HG02642 (cell line): Measurements from ENCODE around the gene PDK1.
A peak's percentile ranks its signal among the peaks of the same experiment; 100 is the strongest.
"Not testable (repeated sequence)": the region's sequence is repeated elsewhere in the genome, so short reads cannot be mapped to it uniquely, and the experiment has no call there.

ENCODE experiments used
- ATAC-seq: cut with Tn5 transposase; IDR thresholded peaks from one replicate; pipeline ENCODE4 v1.9.1; 2021; ENCODE audit warnings: mild to moderate bottlenecking; ENCODE audit not compliant: unreplicated experiment, poor library complexity

Gene PDK1

DNA sequence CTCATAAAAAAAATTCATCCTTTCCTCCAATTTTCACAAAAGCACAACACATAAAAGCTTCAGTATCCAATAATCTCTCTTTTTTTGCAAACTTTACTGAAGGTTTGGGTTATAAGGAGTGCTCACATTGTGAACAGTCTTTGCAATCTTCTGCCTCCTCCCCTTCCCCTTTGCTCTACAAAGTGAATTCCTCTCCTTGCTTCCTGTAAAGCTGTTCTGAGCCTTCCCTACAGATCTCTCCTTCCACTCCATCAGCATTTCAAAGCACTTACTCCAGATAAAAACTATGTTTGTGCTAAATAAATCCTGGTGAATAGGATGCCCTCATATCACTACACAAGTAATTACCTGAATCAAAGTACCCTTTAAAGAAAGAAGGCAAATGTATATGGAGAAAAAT lies 4.6 kb upstream of the PDK1 start:
- ATAC-seq, result no peak

DNA sequence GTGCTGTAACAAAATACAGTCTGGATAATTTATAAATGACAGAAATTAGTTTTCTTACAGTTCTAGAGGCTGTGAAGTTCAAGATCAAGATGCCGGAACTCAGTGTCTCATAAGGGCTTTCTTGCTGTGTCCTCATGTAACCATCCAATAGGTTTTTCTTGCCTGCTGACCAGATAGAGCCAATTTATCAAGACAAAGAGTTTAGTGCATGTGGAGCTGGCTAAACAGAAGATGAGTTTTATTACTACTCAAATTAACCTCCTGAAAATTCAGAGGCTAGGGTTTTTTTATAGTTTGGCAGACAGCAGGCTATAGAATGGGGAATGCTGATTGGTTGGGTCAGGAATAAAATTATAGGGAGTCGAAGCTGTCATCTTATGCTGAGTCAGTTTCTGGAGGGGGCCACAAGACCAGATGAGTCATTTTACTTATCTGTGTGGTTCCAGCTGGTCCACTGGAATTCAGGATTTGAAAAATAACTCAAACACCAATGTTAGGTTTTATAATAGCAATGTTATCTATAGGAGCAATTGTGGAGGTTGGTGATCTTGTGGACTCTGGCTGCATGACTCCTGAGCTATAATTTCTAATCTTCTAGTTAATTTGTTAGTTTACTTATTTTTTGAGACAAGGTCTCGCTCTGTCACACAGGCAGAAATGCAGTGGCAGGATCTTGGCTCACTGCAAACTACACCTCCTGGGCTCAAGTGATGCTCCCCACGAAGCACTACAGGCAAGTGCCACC lies 3.2 kb upstream of the PDK1 start:
- no peak for ATAC-seq

DNA sequence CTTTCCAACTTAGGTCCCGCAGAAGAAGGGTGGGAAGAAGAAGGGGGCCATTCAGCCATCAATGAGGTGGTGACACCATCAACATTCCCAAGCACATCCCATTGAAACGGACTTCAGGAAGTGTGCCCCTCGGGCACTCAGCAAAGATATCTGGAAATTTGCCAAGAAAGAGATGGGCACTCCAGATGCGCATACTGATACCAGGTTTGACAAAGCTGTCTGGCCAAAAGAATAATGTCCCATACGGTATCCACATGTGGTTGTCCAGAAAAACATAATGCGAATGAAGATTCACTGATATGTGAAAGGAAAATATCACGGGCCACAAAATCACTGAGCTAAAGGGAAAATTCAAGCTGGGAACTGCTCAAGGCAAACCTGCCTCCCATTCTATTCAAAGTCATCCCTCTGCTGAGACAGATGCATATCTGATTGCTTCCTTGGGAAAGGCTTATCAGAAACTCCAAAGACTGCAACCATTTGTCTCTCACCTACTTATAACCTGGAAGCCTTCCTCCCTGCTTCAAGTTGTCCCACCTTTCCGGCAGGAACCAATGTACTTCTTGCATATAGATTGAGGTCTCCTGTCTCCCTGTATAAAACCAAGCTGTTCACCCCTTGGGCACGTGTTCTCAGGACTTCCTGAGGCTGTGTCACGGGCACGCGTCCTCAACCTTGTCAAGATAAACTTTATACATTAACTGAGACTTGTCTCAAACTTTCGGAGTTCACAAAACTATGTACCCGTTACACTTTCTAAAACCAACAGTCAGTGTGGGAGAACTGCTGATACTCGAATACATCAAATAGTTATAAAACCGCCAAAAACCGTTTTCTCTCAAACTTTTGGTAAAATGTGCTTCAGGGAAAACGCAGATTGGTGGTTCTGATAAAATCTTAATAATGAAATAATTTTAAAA lies 1.3 kb upstream of the PDK1 start:
- ATAC-seq, result no peak

DNA sequence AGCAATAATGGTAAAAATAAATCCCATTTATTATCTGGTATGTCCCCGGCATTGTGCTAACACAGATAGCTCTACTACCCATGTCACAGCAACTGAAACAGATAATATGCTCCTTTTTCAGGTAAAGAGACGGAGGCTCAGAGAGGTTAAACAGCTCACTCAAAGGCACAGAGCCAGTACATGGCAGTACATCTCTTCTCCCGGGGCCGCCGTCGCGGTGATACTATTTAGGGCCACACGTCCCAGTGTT lies 693 bp upstream of the PDK1 start:
- ATAC-seq, result peak; percentile 14

DNA sequence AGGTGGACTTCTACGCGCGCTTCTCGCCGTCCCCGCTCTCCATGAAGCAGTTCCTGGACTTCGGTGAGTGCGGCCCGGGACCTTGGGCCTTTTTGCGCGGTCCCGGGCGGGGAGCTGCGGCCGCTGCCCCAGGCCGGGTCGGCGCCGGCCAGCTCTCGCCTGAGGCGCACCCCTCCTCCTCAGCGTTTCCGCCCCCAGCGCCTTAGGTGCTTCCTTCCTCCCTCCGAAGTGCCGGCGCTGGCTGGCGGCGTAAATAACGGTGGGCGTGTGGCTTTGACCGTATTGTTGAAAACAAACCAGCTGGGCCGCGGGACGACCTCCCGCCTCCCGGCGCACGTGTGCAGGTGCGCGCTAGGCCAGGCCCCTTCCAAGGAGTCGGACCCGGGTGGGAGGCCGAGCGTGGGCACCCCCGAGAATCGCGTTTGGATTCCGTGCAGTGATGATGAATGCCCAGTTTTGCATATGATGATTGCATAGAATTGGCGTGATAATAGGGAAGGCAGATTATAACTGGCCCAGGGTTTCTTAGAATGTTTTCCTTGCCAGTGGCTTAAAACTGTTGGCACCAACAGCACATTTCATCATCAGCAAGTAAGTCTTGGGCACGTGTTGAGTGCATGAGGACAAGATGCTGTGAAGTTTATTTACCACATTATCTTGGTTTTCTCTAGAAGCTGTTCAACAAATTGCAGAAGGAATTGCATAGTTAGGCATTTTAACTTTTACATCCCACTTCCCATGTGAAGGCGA lies 569 bp downstream of the PDK1 start:
- peak; percentile 72 for ATAC-seq

DNA sequence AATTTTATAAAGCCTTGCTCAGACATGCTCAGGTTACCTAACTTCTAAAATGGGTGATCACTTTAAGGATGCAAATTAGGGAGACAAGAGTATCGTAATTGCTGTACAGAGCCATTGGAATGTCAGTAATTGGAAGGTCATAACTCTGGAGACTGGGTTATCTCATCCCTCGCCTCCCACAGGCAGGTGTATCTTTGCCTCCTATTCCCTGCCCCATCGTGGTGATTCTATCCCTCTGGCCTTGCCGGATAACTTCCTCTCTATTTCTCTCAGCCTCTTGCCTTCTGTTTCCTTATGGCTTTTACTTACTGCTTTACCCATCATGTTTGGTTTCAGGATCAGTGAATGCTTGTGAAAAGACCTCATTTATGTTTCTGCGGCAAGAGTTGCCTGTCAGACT lies 2.5 kb downstream of the PDK1 start:
- no peak for ATAC-seq

DNA sequence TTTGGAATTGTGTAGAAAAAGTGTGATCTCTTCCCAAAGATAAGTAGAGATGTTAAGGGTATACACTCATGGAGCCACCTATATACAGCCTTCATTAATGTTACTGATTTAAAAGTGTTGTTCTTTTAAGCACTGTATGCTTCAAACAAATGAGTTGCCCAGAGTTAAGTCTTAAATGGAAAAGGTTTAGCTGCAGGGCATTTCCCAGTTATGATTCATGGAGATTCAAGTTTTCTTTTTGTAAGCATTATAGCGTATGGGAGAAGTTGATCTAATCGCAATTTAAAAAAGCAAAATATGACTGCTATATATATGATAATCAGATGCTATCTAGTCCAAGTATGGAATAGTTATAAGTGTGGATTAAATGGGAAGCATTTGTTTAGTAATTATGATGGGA lies 4.8 kb downstream of the PDK1 start:
- ATAC-seq, result no peak

DNA sequence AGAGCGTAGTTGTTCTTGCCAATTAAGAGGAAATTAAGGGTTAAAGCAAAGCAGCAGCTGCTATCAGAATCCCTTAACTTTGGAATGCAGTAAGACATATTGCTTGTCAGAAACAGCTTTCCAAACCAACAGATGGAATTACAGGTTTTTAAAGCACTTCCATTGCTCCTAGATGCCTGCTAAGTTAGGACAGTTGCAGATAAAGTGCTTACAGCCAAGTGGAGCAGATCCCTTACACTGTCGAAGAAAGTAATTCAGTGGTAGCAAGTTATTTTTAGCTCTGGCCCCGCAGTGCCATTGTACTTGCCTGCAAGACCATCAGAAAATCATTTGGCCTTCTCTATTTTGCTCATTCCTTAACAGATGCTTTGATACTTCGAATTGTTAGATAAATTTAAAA lies 5.4 kb downstream of the PDK1 start:
- no peak for ATAC-seq

DNA sequence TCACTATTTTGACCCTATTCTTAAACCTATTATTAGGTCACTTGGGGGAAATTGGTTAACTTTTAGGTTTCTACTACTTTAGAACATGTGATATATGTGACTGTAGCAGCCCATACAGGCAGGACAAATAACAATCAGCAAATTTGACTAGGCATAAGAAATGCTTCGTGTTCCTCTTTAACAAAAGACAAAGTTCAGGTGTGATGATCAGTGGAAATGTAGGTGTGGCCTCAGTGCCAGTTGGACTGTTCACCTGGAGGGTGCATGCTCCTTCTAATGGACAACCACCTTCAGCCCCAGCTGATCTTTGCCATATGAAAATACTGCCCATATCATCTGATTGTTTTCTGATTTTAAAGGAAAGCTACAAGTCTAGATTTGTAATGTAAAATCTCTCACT lies 6.4 kb downstream of the PDK1 start:
- no peak for ATAC-seq

DNA sequence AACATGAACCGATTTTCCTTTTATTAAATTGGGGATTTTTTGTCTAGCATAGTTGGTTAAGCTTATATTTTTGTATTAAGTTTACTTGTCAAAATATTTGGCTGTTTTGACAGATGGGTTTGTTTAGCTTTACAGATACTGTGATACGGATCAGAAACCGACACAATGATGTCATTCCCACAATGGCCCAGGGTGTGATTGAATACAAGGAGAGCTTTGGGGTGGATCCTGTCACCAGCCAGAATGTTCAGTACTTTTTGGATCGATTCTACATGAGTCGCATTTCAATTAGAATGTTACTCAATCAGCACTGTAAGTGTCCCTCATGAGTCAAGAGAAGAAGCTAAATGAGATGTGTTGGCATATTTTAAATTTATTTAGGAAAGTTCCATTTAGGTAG lies 8.5 kb downstream of the PDK1 start:
- no peak for ATAC-seq

DNA sequence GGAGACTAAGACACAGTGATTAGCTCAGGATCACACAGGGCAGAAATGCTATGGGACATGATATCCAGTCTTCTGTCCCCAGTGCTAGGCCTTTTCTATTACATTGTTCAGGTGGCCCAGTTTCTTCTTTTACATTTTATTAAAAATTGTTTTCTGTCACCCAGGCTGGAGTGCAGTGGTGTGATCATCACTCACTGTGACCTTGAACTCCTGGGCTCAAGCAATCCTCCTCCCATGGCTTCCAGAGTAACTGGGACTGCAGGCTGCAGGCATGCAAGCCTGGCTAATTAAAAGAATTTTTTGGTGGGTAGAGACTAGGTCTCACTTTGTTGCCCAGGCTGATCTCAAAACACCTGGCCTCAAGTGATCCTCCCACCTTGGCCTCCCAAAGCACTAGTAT lies 15.4 kb downstream of the PDK1 start:
- no peak for ATAC-seq

DNA sequence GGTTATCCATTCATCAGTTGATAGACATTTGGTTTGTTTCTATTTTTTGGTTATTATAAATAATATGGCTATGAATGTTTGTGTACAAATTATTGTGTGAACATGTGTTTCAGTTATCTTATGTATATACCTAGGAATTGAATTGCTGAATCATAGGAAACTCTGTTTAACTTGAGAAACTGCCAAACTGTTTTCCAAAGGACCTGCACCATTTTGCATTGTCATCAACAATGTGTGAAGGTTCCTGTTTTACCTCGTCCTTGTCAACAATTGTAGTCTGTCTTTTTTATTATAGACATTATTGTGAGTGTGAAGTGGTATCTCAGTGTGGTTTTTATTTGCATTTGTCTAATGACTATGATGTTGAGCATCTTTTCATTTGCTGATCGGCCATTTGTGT lies 17.1 kb downstream of the PDK1 start:
- ATAC-seq, result no peak

DNA sequence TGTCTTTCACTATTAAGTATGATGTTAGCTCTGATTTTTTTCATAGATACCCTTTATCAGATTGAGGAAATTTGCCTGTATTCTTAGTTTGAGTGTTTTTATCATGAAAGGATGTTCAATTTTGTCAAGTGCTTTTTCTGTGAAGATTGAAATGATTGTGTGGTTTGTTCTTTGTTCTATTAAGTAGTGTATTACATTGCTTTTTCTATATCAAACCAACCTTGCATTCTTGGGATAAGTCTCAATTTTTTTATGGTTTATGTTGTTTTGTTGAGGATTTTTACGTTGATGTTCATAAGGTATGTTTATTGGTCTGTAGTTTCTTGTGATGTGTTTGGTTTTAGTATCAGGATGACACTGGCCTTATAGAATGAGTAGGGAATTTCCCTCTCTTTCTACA lies 19.1 kb downstream of the PDK1 start:
- no peak for ATAC-seq

DNA sequence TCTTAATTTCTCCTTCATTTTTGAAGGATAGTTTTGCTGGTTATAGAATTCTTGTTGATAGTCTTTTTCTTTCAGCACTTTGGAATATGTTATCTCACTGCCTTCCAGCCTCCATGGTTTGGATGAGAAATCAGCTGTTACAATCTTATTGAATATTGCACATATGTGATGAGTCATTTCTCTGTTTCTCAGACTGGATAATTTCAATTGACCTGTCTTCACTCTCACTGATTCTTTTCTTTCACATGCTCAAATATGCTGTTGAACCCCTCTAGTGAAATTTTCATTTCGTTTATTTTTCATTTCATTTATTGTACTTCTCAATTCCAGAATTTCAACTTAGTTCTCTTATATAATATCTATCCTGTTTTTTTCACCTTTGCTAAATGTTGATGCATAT lies 22.2 kb downstream of the PDK1 start:
- no peak for ATAC-seq

DNA sequence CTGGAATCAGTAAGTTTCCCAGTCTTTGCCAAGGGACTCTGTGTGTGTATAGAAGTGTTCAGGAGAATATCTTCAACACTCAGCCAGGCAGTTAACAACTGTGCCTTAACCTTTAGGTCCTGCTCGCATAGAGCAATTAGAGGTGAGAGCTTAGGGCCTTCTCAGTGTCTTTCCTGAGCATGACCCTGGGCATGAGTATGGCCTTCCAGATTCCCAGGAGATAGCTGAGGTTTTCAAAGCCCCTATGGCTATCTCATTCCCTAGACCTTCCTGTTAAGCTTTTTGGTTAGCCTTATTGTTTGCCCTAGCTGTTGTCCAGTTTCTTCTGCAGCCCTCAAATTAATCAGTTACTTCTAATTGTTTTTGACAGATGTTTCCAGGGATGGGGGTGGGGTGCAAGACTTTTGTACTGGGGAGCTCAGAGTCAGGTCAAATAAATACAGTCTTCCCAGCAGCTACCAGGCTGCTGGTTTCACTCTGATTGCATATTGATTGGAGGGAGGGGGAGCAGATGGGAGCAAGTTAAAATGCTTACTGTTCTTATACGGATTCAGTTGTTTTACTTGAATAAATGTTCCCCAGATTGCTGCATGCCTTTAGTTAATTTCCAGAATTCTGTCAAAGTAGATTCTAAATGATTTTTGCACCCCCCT lies 23.1 kb downstream of the PDK1 start:
- ATAC-seq, result no peak

DNA sequence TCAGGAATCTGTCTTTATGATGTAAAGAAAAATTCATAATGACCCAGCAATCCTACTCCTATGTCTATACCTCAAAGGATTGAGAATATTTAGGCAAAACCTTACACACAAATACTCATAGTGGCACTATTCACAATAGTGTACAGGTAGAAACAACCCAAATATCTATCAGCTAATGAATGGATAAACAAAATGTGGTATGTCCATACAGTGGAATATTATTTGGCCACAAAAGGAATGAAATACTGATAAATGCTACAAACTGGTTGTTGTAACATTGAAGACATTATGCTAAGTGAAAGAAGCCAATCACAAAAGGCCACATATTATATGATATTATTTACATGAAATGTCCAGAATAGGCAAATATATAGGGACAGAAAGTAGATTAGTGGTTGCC lies 24.7 kb downstream of the PDK1 start:
- no peak for ATAC-seq

DNA sequence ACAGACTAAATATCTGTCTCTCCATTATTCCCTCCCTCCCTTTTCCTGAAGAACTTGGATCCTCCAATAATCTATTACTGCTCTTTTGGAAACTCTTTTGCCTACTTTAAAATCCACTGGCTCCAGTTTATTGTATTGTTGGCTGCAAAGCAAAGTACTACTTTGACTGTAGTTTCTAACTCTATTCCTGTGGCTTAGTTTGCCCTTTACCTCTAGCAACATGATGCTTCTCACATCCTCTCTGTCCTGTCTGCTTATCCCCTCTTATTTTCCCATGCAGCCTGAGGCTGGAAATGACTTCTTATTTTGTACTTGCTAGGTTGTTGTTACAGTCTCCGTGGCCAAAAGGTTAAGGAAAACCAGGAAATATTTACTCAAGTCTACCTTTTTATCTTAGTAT lies 26.8 kb downstream of the PDK1 start:
- ATAC-seq, result no peak

DNA sequence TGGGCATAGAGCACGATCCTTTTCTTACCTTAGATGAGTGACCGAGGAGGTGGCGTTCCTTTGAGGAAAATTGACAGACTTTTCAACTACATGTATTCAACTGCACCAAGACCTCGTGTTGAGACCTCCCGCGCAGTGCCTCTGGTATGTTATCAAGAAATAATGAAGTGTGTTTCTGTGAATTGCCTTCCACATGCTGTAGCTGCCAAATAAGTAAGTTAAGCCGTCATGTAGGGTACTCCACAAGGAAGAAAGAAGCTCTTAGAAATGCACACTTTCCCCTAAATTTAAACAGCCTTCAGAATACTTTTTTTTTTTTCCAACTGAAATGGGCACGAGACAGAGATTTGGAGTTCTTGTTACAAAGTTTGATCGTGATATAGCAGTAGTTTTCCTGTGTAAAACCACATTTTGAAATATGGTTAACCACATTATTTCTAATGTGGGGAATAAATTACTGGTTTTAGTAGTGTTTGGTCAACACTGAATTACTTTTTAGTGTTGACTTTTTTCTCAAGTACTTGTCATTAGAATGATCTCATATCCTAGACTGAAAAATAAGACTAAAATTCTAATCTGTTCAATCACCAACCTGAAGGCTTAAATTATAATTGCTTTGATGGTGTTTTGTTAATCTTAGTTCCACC lies 30.5 kb downstream of the PDK1 start:
- no peak for ATAC-seq

DNA sequence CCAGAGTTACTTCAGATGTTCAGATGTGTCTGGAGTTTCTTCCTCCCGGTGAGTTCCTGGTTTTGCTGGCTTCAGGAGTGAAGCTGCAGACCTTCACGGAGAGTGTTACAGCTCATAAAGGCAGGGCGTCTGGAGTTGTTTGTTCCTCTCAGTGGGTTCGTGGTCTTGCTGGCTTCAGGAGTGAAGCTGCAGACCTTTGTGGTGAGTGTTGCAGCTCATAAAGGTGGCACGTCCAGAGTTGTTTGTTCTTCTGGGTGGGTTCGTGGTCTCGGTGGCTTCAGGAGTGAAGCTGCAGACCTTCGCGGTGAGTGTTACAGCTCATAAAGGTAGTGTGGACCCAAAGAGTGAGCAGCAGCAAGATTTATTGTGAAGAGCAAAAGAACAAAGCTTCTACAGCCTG lies 31.3 kb downstream of the PDK1 start:
- ATAC-seq, result not testable (repeated sequence)

DNA sequence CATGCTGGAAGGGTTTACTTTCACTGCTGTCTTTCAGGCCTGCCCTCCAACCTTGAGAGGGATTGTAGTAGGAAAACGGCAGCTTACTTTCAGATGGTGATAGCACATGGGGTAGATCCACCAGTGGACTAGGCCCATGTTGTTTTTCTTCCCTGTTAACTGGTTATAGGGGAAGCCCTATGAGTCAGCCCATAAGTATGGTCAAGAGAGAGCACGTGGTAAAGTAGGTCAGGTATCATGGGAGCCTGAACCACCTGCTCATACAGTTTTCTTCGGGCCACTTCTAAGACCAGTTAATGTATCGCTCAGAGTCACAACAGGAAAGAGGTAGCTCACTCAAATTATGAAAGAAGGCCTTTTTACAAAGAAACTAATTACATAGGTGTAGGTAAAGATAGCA lies 33.0 kb downstream of the PDK1 start:
- no peak for ATAC-seq
